Measurements from ENCODE around the gene IL36G. TPM values are rescaled to one million over a fixed set of nuclear protein-coding genes. Genes with fewer than 3 reads are reported as not detected.

IL36G gene
- total and polyA plus RNA-seq, 8 donors, result 1.1 TPM; not detected in 7

GRCh38 chr2:112944971-112945370 is 32.8 kb upstream of the IL36G start:
- TF ChIP-seq POLR2A (IDR thresholded peaks at IDR 0.05), result no peak
- TF ChIP-seq EP300 (IDR thresholded peaks at IDR 0.05), result no peak
- TF ChIP-seq POLR2AphosphoS5 (IDR thresholded peaks at IDR 0.05), result no peak
- TF ChIP-seq CTCF (IDR thresholded peaks at IDR 0.05), result no peak
- Histone ChIP-seq H3K4me1 (peaks cover 0 to 28% (median 18%) of the 10 kb centered on the region in 4 donors), H3K27ac (no peak overlapping the region), H3K9me3 (peaks cover 0 to 22% (median 5%) of the 10 kb centered on the region in 4 donors), H3K27me3 (no peaks in the 10 kb centered on the region), H3K36me3 (no peaks in the 10 kb centered on the region), H3K4me3 (no peak overlapping the region)
- 82 to 97% (median 91%) methylated on average over 1 of the region's 1 CpG for WGBS, 5 donors
- no peak for DNase-seq
- intact Hi-C loops (cut with DNase I; ENCODE audit: low total_unique reads), result loop anchor here (10.0 kb wide), 1 partner anchor 190 kb away; no protein-coding TSS in a partner anchor

GRCh38 chr2:112946086-112946485 is 31.7 kb upstream of the IL36G start:
- WGBS, 5 donors, result 75 to 94% (median 90%) methylated on average over 2 of the region's 2 CpGs
- intact Hi-C loops (cut with DNase I; ENCODE audit: low total_unique reads), result loop anchor here (10.0 kb wide), 1 partner anchor 191 kb away; no protein-coding TSS in a partner anchor
- no peak for DNase-seq

GRCh38 chr2:112947374-112947773 is 30.4 kb upstream of the IL36G start:
- H3K4me3 ChIP-seq, result no peak overlapping the region
- 36 to 46% (median 41%) methylated on average over 2 of the region's 2 CpGs for WGBS, 5 donors
- intact Hi-C loops (cut with DNase I; ENCODE audit: low total_unique reads), result loop anchor here (10.0 kb wide), 1 partner anchor 193 kb away; no protein-coding TSS in a partner anchor
- DNase-seq, result no peak
- H3K27me3 ChIP-seq, result no peaks in the 10 kb centered on the region
- no peak for TF ChIP-seq POLR2A (IDR thresholded peaks at IDR 0.05)
- no peak for TF ChIP-seq EP300 (IDR thresholded peaks at IDR 0.05)
- TF ChIP-seq CTCF (IDR thresholded peaks at IDR 0.05), result no peak
- TF ChIP-seq POLR2AphosphoS5 (IDR thresholded peaks at IDR 0.05), result no peak
- H3K9me3 ChIP-seq, result peaks cover 0 to 26% (median 5%) of the 10 kb centered on the region in 4 donors
- no peaks in the 10 kb centered on the region for H3K36me3 ChIP-seq
- H3K27ac ChIP-seq, result no peak overlapping the region
- peaks cover 0 to 4% (median 2%) of the 10 kb centered on the region in 4 donors for H3K4me1 ChIP-seq

More at GRCh38 chr2:112946086-112946485, 31.7 kb upstream of the IL36G start:
- Histone ChIP-seq H3K27me3 (no peaks in the 10 kb centered on the region), H3K27ac (no peak overlapping the region), H3K4me3 (no peak overlapping the region), H3K36me3 (no peaks in the 10 kb centered on the region), H3K9me3 (peaks cover 0 to 22% (median 5%) of the 10 kb centered on the region in 4 donors), H3K4me1 (peaks cover 0 to 17% (median 11%) of the 10 kb centered on the region in 4 donors)
- TF ChIP-seq EP300 (IDR thresholded peaks at IDR 0.05), result no peak
- no peak for TF ChIP-seq POLR2A (IDR thresholded peaks at IDR 0.05)
- no peak for TF ChIP-seq CTCF (IDR thresholded peaks at IDR 0.05)
- no peak for TF ChIP-seq POLR2AphosphoS5 (IDR thresholded peaks at IDR 0.05)

- peaks cover 0 to 26% (median 5%) of the 10 kb centered on the region in 4 donors for H3K9me3 ChIP-seq
- WGBS, 5 donors, result 59 to 80% (median 75%) methylated on average over 8 of the region's 8 CpGs
- H3K27ac ChIP-seq, result no peak overlapping the region
- no peaks in the 10 kb centered on the region for H3K36me3 ChIP-seq
- TF ChIP-seq POLR2AphosphoS5 (IDR thresholded peaks at IDR 0.05) (no peak), CTCF (IDR thresholded peaks at IDR 0.05) (no peak), POLR2A (IDR thresholded peaks at IDR 0.05) (no peak), EP300 (IDR thresholded peaks at IDR 0.05) (no peak)
- DNase-seq, result no peak
- H3K27me3 ChIP-seq, result no peaks in the 10 kb centered on the region
- intact Hi-C loops (cut with DNase I; ENCODE audit: low total_unique reads), result loop anchor here (10.0 kb wide), 1 partner anchor 195 kb away; no protein-coding TSS in a partner anchor
- H3K4me3 ChIP-seq, result no peak overlapping the region
- H3K4me1 ChIP-seq, result no peaks in the 10 kb centered on the region
Observed at GRCh38 chr2:112949456-112949855, 28.4 kb upstream of the IL36G start.
